ENCODE results near the gene MARCKSL1.
"Not testable (repeated sequence)": the region's sequence is repeated elsewhere in the genome, so short reads cannot be mapped to it uniquely, and the experiment has no call there.

Gene MARCKSL1, protein sequence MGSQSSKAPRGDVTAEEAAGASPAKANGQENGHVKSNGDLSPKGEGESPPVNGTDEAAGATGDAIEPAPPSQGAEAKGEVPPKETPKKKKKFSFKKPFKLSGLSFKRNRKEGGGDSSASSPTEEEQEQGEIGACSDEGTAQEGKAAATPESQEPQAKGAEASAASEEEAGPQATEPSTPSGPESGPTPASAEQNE

GRCh38 chr1:32335790-32336590, at the start of gene MARCKSL1:
Gene MARCKSL1, minus strand, starts transcription at chr1:32336233. Its CDS starts 200 bp downstream, at chr1:32336033.
- peak; percentile 55 for DNase-seq

GRCh38 chr1:32380057-32380456, 44.0 kb upstream of the MARCKSL1 start:
- DNase-seq, result no peak

DNA sequence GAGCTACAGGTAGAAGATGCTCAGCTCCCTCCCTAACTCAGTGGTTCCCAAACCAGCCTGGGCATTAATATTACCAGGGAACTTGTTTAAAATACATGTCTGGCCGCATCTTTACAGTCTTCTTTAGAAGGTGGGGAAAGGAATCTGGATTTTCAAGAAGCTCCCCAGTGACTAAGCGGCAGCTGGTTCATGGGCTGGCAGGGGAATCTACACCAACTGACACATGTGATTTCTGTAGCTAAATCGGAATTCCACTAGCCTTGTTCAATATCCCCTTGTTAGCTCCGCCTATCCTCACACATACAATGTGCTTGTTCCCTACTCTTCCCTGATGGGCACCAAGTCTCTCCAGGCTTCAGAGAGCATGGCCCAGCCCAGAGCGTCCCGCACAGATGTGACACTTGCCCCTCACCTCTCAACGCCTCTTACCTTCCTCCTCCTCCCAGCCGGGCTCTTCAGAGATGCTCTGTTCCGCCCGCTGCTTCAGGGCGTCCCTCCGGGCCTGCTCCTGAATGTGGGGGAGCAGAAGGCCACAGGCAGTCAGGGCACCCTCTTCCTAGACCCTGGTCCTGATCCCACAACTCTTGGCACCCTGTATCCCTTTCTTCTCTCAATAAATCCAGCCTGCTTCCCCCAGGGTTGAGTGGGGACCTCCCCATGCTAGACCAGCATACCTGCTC, 41.6 kb upstream of the MARCKSL1 start:
- DNase-seq, result no peak

- DNase-seq, result no peak
Measured at GRCh38 chr1:32376199-32376598, 40.2 kb upstream of the MARCKSL1 start.

DNA sequence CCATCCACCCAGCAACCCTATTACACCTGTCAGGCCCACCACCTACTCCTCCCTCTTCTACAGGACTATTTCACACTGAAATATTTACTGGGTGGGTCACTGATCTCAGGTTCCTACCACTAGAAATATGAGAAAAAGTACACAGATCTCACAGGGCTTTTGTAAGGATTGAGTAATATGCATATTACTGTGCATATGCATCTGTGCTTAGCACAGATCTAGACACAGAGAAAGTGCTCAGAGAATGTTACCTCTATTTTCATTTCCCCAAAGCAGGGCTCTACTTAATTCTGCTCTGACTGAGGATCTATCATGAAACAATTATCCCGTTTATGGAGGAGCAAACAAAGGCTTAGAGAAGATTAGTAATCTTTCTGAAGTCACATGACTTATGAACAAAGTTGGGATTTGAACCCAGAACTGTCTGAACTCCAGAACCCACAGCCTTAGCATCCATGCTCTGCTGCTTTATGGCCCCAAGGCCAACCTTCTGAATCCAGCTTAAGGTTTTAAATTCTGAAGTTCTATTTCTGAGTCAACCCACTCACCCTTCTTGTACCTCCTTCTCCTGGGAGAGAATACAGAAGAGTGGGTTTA, 38.1 kb upstream of the MARCKSL1 start:
- no peak for DNase-seq

GRCh38 chr1:32372149-32372756, 36.2 kb upstream of the MARCKSL1 start:
- DNase-seq, result no peak

DNA sequence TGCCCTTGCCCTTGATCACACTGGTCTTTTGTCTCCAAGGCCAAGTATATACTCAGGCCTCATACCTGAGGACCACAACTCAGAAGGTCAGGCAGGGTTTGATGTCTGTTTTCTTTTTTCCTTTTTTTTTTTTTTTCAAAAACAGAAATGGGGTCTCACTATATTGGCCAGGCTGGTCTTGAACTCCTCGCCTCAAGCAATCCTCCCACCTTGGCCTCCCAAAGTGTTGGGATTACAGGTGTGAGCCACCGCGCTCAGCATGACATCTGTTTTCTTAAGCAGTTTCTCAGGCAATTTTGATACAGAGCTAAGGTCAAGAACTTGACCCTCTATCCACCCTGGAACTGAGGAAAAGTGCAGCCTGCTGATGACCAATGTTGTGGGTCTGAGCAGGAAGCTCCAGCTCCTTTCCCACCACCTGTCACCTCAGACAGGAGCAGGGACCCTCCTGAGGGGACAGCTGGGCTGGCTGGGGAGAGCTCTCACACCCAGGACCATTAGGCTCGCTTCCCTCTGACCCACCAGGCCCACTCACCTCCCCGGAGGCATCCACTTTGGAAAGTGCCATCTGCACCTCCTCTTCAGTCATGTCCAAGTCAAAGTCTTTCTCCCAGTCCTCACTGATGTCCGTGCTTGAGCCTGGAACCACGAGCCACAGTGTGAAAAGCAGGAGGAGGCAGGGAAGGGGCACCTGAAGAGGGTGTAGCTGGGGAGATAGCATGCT, 32.0 kb upstream of the MARCKSL1 start:
- no peak for DNase-seq

GRCh38 chr1:32365445-32365844, 29.4 kb upstream of the MARCKSL1 start:
- no peak for DNase-seq

- DNase-seq, result no peak
Measured at GRCh38 chr1:32364836-32365235, 28.8 kb upstream of the MARCKSL1 start.

DNA sequence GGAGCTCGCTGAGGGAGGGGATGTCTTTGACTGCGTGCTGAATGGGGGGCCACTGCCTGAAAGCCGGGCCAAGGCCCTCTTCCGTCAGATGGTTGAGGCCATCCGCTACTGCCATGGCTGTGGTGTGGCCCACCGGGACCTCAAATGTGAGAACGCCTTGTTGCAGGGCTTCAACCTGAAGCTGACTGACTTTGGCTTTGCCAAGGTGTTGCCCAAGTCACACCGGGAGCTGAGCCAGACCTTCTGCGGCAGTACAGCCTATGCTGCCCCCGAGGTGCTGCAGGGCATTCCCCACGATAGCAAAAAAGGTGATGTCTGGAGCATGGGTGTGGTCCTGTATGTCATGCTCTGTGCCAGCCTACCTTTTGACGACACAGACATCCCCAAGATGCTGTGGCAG, 27.7 kb upstream of the MARCKSL1 start:
- DNase-seq, result no peak

GRCh38 chr1:32362474-32363313, 26.7 kb upstream of the MARCKSL1 start, which contains the start of the genes FAM229A and TSSK3:
Gene FAM229A, minus strand, starts transcription at chr1:32362485. Its CDS starts 394 bp downstream, at chr1:32362091.
Gene TSSK3, plus strand, starts transcription at chr1:32362539. Its CDS starts 163 bp downstream, at chr1:32362702.
- no peak for DNase-seq

- DNase-seq, result no peak
Measured at GRCh38 chr1:32361674-32362473, 25.8 kb upstream of the MARCKSL1 start.

DNA sequence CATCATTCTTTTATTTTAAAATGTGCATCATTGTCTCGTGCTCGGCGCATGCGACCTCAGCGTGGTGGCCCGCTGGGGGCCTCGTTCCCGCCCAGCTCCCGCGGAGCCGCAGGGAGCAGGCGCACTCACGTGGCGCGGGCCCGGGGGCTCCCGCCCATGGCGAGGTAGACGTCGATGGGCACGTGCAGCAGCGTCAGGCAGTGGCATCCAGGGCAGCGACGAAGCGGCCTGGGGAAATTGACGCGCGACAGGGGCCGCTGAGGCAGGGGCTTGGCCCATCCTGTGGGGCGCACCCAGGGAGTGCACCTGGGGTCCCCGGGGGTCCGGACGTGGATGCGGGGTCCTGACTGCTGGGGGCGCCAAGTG, 25.3 kb upstream of the MARCKSL1 start:
- DNase-seq, result no peak

- DNase-seq, result no peak
Measured at GRCh38 chr1:32358435-32358834, 22.4 kb upstream of the MARCKSL1 start.

GRCh38 chr1:32357614-32358013, 21.6 kb upstream of the MARCKSL1 start:
- no peak for DNase-seq

GRCh38 chr1:32356478-32356877, 20.4 kb upstream of the MARCKSL1 start:
- no peak for DNase-seq

GRCh38 chr1:32355778-32356177, 19.7 kb upstream of the MARCKSL1 start:
- not testable (repeated sequence) for DNase-seq

- peak; percentile 70 for DNase-seq
Measured at GRCh38 chr1:32353886-32354570, 18.0 kb upstream of the MARCKSL1 start.

- DNase-seq, result no peak
Measured at GRCh38 chr1:32353431-32353830, 17.4 kb upstream of the MARCKSL1 start.
